ENCODE results near the gene HIKESHI.

- TF ChIP-seq POLR2A (IDR thresholded peaks at IDR 0.05; ENCODE audit: borderline replicate concordance, extremely low read depth, insufficient read depth, insufficient read length) (no peak), SP1 (IDR thresholded peaks at IDR 0.05; ENCODE audit: low read depth) (no peak), CEBPB (IDR thresholded peaks at IDR 0.05; ENCODE audit: low read depth) (no peak), FOSL1 (IDR thresholded peaks at IDR 0.05; ENCODE audit: low read depth) (no peak), EGR1 (IDR thresholded peaks at IDR 0.05; ENCODE audit: low read depth) (no peak), CTCF (IDR thresholded peaks at IDR 0.05 in 2 of 3, conservative IDR thresholded peaks at IDR 0.05 in 1 of 3; ENCODE audit: borderline replicate concordance in 1 of 3, insufficient read depth in 1 of 3, low read depth in 2 of 3, low read length in 2 of 3) (no peak)
Observed at GRCh38 chr11:86372041-86372440, 70.0 kb downstream of the HIKESHI start.
